HepG2 (cell line): ENCODE data around the gene LEMD2. TPM values are rescaled to one million over a fixed set of nuclear protein-coding genes. Genes with fewer than 3 reads are reported as not detected.

Source experiments
- ATAC-seq: fragments of 200-7000 bp; cut with Tn5 transposase; 3 replicates; pipeline ENCODE4 v1.9.1; 2020; ENCODE audit warnings: mild to moderate bottlenecking, moderate library complexity
- BruUV-seq: library from RNA; stranded (reverse); fragments of 400-500 nt; replicated peaks from 2 replicates; lab custom pipeline; 2021; lab: Mats Ljungman, UMichigan
- CTCF ChIA-PET: fragments of 300-600 bp; formaldehyde crosslinking; extraction: SDS; loops from one replicate; lab custom pipeline; 2021; ENCODE audit warnings: low total read pairs, inconsistent platforms, low intra/inter-chr PET ratio; lab: Yijun Ruan, JAX
- POLR2A ChIA-PET: fragments of 350-600 bp; sonication (Branson Sonifier 250); formaldehyde crosslinking; loops from one replicate; lab custom pipeline; 2020; ENCODE audit warnings: antibody characterized with exemption, inconsistent platforms; lab: Yijun Ruan, JAX
- DNase-seq: peaks from one replicate; pipeline ENCODE4 v3.0.0-alpha.2; 2015; ENCODE audit warnings: low spot score
- FAIRE-seq: peaks from 3 replicates; lab custom pipeline; 2011; peaks lifted over from hg19 to GRCh38; lab: Jason Lieb, UNC
- H2AFZ ChIP-seq: one replicate; pipeline ENCODE4 v1.6.1; 2011; ENCODE audit warnings: low read length, inconsistent platforms
- H3K27ac ChIP-seq: fragments of 300-600 bp; 3 replicates; pipeline ENCODE4 v1.8.0; 2011; ENCODE audit warnings: mixed run types, mild to moderate bottlenecking, mixed read lengths, low read length, inconsistent platforms; ENCODE audit not compliant: insufficient read depth; ENCODE audit errors: extremely low read length
- H3K27me3 ChIP-seq, 2 experiments: fragments of 200-600 bp in 1 of 2; 2 replicates in 1 of 2; 3 replicates in 1 of 2; pipeline versions ENCODE4 v1.6.0 to v1.8.0; 2011; ENCODE audit warnings: low read length in 2 of 2, mild to moderate bottlenecking in 2 of 2, moderate library complexity in 2 of 2, inconsistent platforms in 1 of 2; ENCODE audit not compliant: insufficient read depth in 2 of 2, control insufficient read depth in 1 of 2
- H3K36me3 ChIP-seq, 2 experiments: fragments of 200-600 bp in 1 of 2; replicated peaks in 1 of 2; 2 replicates in 1 of 2; 3 replicates in 1 of 2; pipeline versions ENCODE4 v1.5.1 to v1.8.0; 2011; ENCODE audit warnings: low read length in 2 of 2, inconsistent platforms in 1 of 2; ENCODE audit not compliant: insufficient read depth in 2 of 2, control insufficient read depth in 1 of 2
- H3K4me1 ChIP-seq: 2 replicates; pipeline ENCODE4 v1.5.1; 2012; ENCODE audit warnings: low read length, inconsistent platforms; ENCODE audit not compliant: insufficient read depth
- H3K4me2 ChIP-seq: 2 replicates; pipeline ENCODE4 v1.6.0; 2011; ENCODE audit warnings: low read depth, low read length, inconsistent platforms
- H3K4me3 ChIP-seq, 3 experiments: fragments of 200-600 bp in 1 of 3; sonication (generic), shearing (Covaris generic) in 1 of 3; replicated peaks in 1 of 3; 2 replicates each; pipeline ENCODE4 v1.5.1; 2011 to 2016; ENCODE audit warnings: low read length in 3 of 3, inconsistent platforms in 2 of 3, low read depth in 2 of 3, mild to moderate bottlenecking in 2 of 3, control low read depth in 1 of 3, mixed read lengths in 1 of 3; ENCODE audit not compliant: insufficient read depth in 1 of 3
- H3K79me2 ChIP-seq: one replicate; pipeline ENCODE4 v1.6.1; 2011; ENCODE audit warnings: low read length, inconsistent platforms; ENCODE audit not compliant: insufficient read depth
- H3K9ac ChIP-seq: 2 replicates; pipeline ENCODE4 v1.6.0; 2011; ENCODE audit warnings: mild to moderate bottlenecking, low read depth, low read length, inconsistent platforms; ENCODE audit not compliant: insufficient read depth
- H3K9me3 ChIP-seq: 2 replicates; pipeline ENCODE4 v1.5.1; 2012; ENCODE audit warnings: mild to moderate bottlenecking, low read length
- H4K20me1 ChIP-seq: 2 replicates; pipeline ENCODE4 v1.6.0; 2011; ENCODE audit warnings: inconsistent platforms, mild to moderate bottlenecking, low read length, moderate library complexity; ENCODE audit not compliant: insufficient read depth
- CBFB ChIP-seq: sonication (generic); formaldehyde crosslinking; IDR thresholded peaks from 2 replicates; pipeline ENCODE4 v1.4.0; 2020; ENCODE audit warnings: missing genetic modification reagents
- FOXM1 ChIP-seq: sonication (generic); formaldehyde crosslinking; IDR thresholded peaks from 2 replicates; pipeline ENCODE4 v1.5.0; 2020; ENCODE audit warnings: missing genetic modification reagents
- GABPA ChIP-seq, 2 experiments: IDR thresholded peaks; 2 replicates each; pipeline ENCODE4 v1.6.1; 2011 to 2016; ENCODE audit warnings: low read depth in 2 of 2, low read length in 1 of 2, missing biosample characterization in 1 of 2, missing genetic modification characterization in 1 of 2
- GABPB1 ChIP-seq: IDR thresholded peaks from 2 replicates; pipeline ENCODE4 v1.6.1; 2016; ENCODE audit warnings: mild to moderate bottlenecking, missing genetic modification reagents, moderate library complexity, missing compliant biosample characterization
- KAT2B ChIP-seq: fragments of 150-350 bp; IDR thresholded peaks from 2 replicates; pipeline ENCODE4 v1.6.1; 2014; ENCODE audit warnings: low read depth, low read length, borderline replicate concordance
- NCOR1 ChIP-seq: fragments of 200-600 bp; sonication (generic); IDR thresholded peaks from 2 replicates; pipeline ENCODE4 v1.7.0; 2017; ENCODE audit warnings: antibody characterized with exemption, low read length, borderline replicate concordance
- RARA ChIP-seq: IDR thresholded peaks from 2 replicates; pipeline ENCODE4 v1.6.1; 2016; ENCODE audit warnings: missing genetic modification reagents, missing compliant biosample characterization
- SNAI1 ChIP-seq: sonication (generic); formaldehyde crosslinking; IDR thresholded peaks from 2 replicates; pipeline ENCODE4 v1.5.0; 2020; ENCODE audit warnings: mild to moderate bottlenecking, missing genetic modification reagents, borderline replicate concordance
- THYN1 ChIP-seq: sonication (generic); formaldehyde crosslinking; IDR thresholded peaks from 2 replicates; pipeline ENCODE4 v1.8.1; 2023; ENCODE audit warnings: low read depth, mild to moderate bottlenecking, moderate library complexity, missing genetic modification reagents, borderline replicate concordance
- ZNF350 ChIP-seq: sonication (generic); formaldehyde crosslinking; IDR thresholded peaks from 2 replicates; pipeline ENCODE4 v1.4.0; 2020; ENCODE audit warnings: mild to moderate bottlenecking, low read depth, missing genetic modification reagents, borderline replicate concordance
- WGBS: methylation state at CpG from one replicate; pipeline ENCODE4 v1.1.6; 2017; ENCODE audit warnings: low lambda C conversion rate; 5-methylcytosine and 5-hydroxymethylcytosine counted together
- in situ Hi-C: cut with HindIII; loops from 2 replicates; pipeline ENCODE4 v1.10.0; 2017; ENCODE audit warnings: low pct_unique_long_range_greater_than_20kb; ENCODE audit not compliant: extremely low pct_ligation_motif_present
- intact Hi-C: fragments of 100-400 bp; cut with micrococcal nuclease; formaldehyde crosslinking; loops from one replicate; pipeline ENCODE4 v1.10.0; 2022; ENCODE audit not compliant: unreplicated experiment
- polyA plus RNA-seq, 8 experiments: library from polyadenylated mRNA; depleted of rRNA in 3 of 8; stranded (reverse) in 7 of 8; unstranded in 1 of 8; fragments of >200 nt; fragmentation: Illumina TruSeq in 4 of 8; extraction: Trizol in 4 of 8; gene quantifications; 2 replicates each; pipeline versions ENCODE4 v1.2.1 to v1.2.3, GENCODE V29; 2011 to 2016; ENCODE audit warnings: low read depth in 4 of 8, missing spikeins in 1 of 8, mixed read lengths in 1 of 8; ENCODE audit not compliant: insufficient read depth in 1 of 8
- total RNA-seq, 5 experiments: library from RNA; depleted of rRNA; stranded (reverse); fragments of >200 nt; fragmentation: Illumina TruSeq; extraction: Trizol; gene quantifications; 2 replicates each; pipeline ENCODE4 v1.2.3, GENCODE V29; 2016; ENCODE audit warnings: low read depth in 1 of 5
- TF ChIP-seq, protein P1 (sequence below): sonication (generic); formaldehyde crosslinking; IDR thresholded peaks from 2 replicates; pipeline ENCODE4 v1.8.1; 2023; ENCODE audit warnings: missing genetic modification reagents, inconsistent platforms, borderline replicate concordance
- TF ChIP-seq, protein P2 (sequence below): sonication (generic); formaldehyde crosslinking; IDR thresholded peaks from 2 replicates; pipeline ENCODE4 v1.4.0; 2020; ENCODE audit warnings: low read depth, missing genetic modification reagents
- TF ChIP-seq, protein P3 (sequence below): IDR thresholded peaks from 2 replicates; pipeline ENCODE4 v1.4.0; 2020; ENCODE audit warnings: mild to moderate bottlenecking, missing genetic modification reagents

Gene LEMD2
- total and polyA plus RNA-seq, 2 of the 13 experiments (the other 11 are each of a cell fraction or from before 2014, with no cell fraction given), result 45.2 to 62.9 TPM

DNA sequence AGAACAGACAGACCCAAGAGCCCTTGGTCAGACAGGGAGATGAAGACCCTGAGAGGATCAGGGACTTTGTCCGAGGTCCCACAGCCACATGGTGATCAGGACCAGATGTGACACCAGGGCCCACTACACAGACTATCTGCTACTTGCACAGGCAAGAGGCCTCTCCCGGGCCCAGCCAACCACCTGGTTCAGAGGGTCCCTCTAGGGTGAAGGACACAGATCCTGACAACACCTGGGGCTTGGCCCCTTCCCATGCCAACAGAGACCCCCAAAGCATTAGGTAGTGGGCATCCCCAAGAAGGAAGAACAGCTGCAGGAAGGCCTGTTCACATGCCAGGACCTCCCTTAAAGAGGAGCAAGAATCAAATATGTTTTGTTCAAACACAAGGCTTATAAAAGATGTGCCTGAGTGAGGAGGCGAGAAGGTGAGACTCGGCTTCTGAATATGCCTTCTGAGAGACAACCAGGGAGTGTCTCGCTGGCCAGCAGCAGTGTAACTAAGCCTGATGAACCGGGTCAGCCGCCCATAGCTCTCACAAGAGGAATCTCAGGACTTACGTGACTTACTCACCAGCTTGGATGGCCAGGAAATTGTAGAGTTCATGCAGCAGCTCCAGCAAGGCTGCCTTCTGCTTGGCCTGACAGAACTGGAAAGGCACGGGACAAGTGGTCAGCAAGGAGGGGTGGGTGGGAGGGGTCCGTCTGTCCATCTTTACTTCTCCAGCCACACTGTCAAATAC lies 5.0 kb downstream of the LEMD2 start:
- intact Hi-C loops (no loop called here), in situ Hi-C loops (no loop called here)
- DNase-seq, result no peak
- H3K4me3 ChIP-seq, result no peak overlapping the region
- H3K27me3 ChIP-seq, result no peaks in the 10 kb centered on the region
- FAIRE-seq, result no peak
- no peak overlapping the region for H3K4me2 ChIP-seq
- H3K9ac ChIP-seq, result no peak overlapping the region
- H3K4me1 ChIP-seq, result peaks cover 22% of the 10 kb centered on the region
- no TSS peak for BruUV-seq
- H2AFZ ChIP-seq, result no peak overlapping the region
- H4K20me1 ChIP-seq, result peaks cover 9% of the 10 kb centered on the region; the same call in 1 of the 2 replicates
- no peak for ATAC-seq
- no peak overlapping the region for H3K27ac ChIP-seq
- peaks cover 22 to 49% of the 10 kb centered on the region in 2 experiments for H3K36me3 ChIP-seq
- no peaks in the 10 kb centered on the region for H3K9me3 ChIP-seq
- H3K79me2 ChIP-seq, result peaks cover 24% of the 10 kb centered on the region
- ChIA-PET POLR2A (no interaction called here), CTCF (no interaction called here)
- WGBS, result 96% methylated on average over 9 of the region's 10 CpGs
- TF ChIP-seq NCOR1 (no peak), RARA (CRISPR knock-in tag) (no peak), GABPA (IDR thresholded peaks at IDR 0.05; ENCODE audit: low read depth, low read length) (no peak), GABPA (CRISPR knock-in tag; IDR thresholded peaks at IDR 0.05; ENCODE audit: low read depth) (no peak), FOXM1 (no peak), THYN1 (CRISPR knock-in tag) (no peak), SNAI1 (CRISPR knock-in tag) (no peak), ZNF350 (no peak), CBFB (no peak), KAT2B (no peak), GABPB1 (CRISPR knock-in tag) (no peak)
- TF ChIP-seq, protein P1, sequence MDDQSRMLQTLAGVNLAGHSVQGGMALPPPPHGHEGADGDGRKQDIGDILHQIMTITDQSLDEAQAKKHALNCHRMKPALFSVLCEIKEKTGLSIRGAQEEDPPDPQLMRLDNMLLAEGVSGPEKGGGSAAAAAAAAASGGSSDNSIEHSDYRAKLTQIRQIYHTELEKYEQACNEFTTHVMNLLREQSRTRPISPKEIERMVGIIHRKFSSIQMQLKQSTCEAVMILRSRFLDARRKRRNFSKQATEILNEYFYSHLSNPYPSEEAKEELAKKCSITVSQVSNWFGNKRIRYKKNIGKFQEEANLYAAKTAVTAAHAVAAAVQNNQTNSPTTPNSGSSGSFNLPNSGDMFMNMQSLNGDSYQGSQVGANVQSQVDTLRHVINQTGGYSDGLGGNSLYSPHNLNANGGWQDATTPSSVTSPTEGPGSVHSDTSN (CRISPR knock-in tag), result no peak
- TF ChIP-seq, protein P2, sequence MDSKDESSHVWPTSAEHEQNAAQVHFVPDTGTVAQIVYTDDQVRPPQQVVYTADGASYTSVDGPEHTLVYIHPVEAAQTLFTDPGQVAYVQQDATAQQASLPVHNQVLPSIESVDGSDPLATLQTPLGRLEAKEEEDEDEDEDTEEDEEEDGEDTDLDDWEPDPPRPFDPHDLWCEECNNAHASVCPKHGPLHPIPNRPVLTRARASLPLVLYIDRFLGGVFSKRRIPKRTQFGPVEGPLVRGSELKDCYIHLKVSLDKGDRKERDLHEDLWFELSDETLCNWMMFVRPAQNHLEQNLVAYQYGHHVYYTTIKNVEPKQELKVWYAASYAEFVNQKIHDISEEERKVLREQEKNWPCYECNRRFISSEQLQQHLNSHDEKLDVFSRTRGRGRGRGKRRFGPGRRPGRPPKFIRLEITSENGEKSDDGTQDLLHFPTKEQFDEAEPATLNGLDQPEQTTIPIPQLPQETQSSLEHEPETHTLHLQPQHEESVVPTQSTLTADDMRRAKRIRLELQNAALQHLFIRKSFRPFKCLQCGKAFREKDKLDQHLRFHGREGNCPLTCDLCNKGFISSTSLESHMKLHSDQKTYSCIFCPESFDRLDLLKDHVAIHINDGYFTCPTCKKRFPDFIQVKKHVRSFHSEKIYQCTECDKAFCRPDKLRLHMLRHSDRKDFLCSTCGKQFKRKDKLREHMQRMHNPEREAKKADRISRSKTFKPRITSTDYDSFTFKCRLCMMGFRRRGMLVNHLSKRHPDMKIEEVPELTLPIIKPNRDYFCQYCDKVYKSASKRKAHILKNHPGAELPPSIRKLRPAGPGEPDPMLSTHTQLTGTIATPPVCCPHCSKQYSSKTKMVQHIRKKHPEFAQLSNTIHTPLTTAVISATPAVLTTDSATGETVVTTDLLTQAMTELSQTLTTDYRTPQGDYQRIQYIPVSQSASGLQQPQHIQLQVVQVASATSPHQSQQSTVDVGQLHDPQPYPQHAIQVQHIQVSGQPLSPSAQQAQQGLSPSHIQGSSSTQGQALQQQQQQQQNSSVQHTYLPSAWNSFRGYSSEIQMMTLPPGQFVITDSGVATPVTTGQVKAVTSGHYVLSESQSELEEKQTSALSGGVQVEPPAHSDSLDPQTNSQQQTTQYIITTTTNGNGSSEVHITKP (CRISPR knock-in tag), result no peak
- TF ChIP-seq, protein P3, sequence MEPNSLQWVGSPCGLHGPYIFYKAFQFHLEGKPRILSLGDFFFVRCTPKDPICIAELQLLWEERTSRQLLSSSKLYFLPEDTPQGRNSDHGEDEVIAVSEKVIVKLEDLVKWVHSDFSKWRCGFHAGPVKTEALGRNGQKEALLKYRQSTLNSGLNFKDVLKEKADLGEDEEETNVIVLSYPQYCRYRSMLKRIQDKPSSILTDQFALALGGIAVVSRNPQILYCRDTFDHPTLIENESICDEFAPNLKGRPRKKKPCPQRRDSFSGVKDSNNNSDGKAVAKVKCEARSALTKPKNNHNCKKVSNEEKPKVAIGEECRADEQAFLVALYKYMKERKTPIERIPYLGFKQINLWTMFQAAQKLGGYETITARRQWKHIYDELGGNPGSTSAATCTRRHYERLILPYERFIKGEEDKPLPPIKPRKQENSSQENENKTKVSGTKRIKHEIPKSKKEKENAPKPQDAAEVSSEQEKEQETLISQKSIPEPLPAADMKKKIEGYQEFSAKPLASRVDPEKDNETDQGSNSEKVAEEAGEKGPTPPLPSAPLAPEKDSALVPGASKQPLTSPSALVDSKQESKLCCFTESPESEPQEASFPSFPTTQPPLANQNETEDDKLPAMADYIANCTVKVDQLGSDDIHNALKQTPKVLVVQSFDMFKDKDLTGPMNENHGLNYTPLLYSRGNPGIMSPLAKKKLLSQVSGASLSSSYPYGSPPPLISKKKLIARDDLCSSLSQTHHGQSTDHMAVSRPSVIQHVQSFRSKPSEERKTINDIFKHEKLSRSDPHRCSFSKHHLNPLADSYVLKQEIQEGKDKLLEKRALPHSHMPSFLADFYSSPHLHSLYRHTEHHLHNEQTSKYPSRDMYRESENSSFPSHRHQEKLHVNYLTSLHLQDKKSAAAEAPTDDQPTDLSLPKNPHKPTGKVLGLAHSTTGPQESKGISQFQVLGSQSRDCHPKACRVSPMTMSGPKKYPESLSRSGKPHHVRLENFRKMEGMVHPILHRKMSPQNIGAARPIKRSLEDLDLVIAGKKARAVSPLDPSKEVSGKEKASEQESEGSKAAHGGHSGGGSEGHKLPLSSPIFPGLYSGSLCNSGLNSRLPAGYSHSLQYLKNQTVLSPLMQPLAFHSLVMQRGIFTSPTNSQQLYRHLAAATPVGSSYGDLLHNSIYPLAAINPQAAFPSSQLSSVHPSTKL (CRISPR knock-in tag), result no peak
